BE2C (cell line): ENCODE data around the gene MGAT4B.

Experiments
- DNase-seq: peaks from one replicate; pipeline ENCODE4 v3.0.0-alpha.2; 2020
- H3K27me3 ChIP-seq: fragments of 250-450 bp; sonication (Bioruptor Pico); 2 replicates; pipeline ENCODE4 v1.5.1; 2020; ENCODE audit warnings: mild to moderate bottlenecking
- H3K36me3 ChIP-seq: fragments of 250-450 bp; sonication (Bioruptor Pico); 2 replicates; pipeline ENCODE4 v1.5.1; 2020; ENCODE audit warnings: mild to moderate bottlenecking
- H3K4me1 ChIP-seq: fragments of 250-450 bp; sonication (Bioruptor Pico); 2 replicates; pipeline ENCODE4 v1.5.1; 2020
- H3K4me3 ChIP-seq: 2 replicates; pipeline ENCODE4 v1.5.1; 2011; ENCODE audit warnings: low read depth, low read length
- H3K9me3 ChIP-seq: fragments of 250-450 bp; sonication (Bioruptor Pico); 2 replicates; pipeline ENCODE4 v1.5.1; 2020
- CTCF ChIP-seq: IDR thresholded peaks from 2 replicates; pipeline ENCODE4 v1.5.1; 2012; ENCODE audit warnings: mild to moderate bottlenecking, low read depth, low read length

Gene MGAT4B

GRCh38 chr5:179815491-179816249, 9.0 kb upstream of the MGAT4B start:
- DNase-seq: no peak
- Histone ChIP-seq H3K9me3 (no peaks in the 10 kb centered on the region), H3K4me3 (no peak overlapping the region), H3K36me3 (peaks cover 9% of the 10 kb centered on the region), H3K4me1 (peaks cover 19% of the 10 kb centered on the region), H3K27me3 (no peaks in the 10 kb centered on the region)
- no peak for TF ChIP-seq CTCF

GRCh38 chr5:179814090-179814489, 7.4 kb upstream of the MGAT4B start:
- Histone ChIP-seq H3K9me3 (no peaks in the 10 kb centered on the region), H3K27me3 (no peaks in the 10 kb centered on the region), H3K4me1 (peaks cover 7% of the 10 kb centered on the region), H3K36me3 (peaks cover 9% of the 10 kb centered on the region), H3K4me3 (no peak overlapping the region)
- no peak for DNase-seq
- no peak for TF ChIP-seq CTCF

GRCh38 chr5:179812997-179813607, 6.4 kb upstream of the MGAT4B start:
- Histone ChIP-seq H3K27me3 (no peaks in the 10 kb centered on the region), H3K36me3 (peaks cover 9% of the 10 kb centered on the region), H3K4me1 (no peaks in the 10 kb centered on the region), H3K4me3 (no peak overlapping the region), H3K9me3 (no peaks in the 10 kb centered on the region)
- TF ChIP-seq CTCF: no peak
- no peak for DNase-seq

- no peak overlapping the region for H3K4me3 ChIP-seq
- H3K9me3 ChIP-seq: no peaks in the 10 kb centered on the region
- no peak for DNase-seq
- TF ChIP-seq CTCF: no peak
- peaks cover 9% of the 10 kb centered on the region for H3K36me3 ChIP-seq
- no peaks in the 10 kb centered on the region for H3K4me1 ChIP-seq
- H3K27me3 ChIP-seq: no peaks in the 10 kb centered on the region
Observed at GRCh38 chr5:179812135-179812825, 5.6 kb upstream of the MGAT4B start.

- H3K4me3 ChIP-seq: peak overlapping the region; percentile 70
- peaks cover 2% of the 10 kb centered on the region; the same call in 1 of the 2 replicates for H3K36me3 ChIP-seq
- DNase-seq: no peak
- no peak for TF ChIP-seq CTCF
- no peaks in the 10 kb centered on the region for H3K9me3 ChIP-seq
- H3K4me1 ChIP-seq: no peaks in the 10 kb centered on the region; the same call in 1 of the 2 replicates
- H3K27me3 ChIP-seq: no peaks in the 10 kb centered on the region
Observed at GRCh38 chr5:179805529-179806249, 977 bp downstream of the MGAT4B start.
